Measurements from ENCODE around the gene HECTD1. TPM values are rescaled to one million over a fixed set of nuclear protein-coding genes. Genes with fewer than 3 reads are reported as not detected.

The HECTD1 gene
- 267 and 298 TPM in 2 replicates for total RNA-seq

DNA sequence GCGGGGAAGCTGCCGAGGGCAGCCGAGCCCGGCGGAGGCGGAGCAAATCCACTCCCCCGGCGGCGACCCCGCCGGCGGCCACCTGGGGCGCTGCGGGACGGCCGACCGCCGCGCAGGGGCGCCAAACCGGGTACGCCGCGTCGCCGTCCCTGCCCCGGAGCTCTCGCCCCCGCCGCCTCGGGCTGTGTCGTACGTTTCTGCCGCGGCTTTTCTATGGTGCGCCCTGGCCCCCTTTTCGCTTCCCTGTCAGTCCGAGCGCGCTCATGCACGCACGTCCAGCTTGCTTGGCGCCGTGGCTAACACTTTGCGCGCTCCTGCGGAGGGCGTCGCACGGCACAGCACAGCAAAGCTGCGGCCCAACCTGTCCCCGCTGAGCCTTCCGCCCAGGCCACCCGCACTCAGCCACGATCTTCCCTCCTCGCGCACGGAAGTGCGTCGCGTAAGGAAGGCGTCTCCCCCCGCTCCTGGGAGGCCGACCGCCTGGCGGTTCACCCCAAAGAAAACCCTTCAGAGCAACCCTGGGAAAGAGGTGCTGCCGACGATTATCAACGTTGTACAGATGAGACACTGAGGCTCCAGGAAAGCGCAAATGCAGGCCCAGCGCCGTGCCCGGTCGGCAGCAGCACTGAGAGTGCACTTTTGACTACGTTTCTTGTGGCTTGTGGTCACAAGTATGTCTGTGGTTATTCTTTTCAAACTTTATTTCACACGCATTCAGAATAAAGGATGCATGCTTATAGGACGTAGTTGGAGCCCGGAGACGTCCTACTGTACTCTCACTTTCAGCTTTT is at the start of gene HECTD1:
Gene HECTD1, minus strand, starts transcription at position 39 of the 791 bp plus-strand sequence. CDS start 1,857 bp downstream, outside the sequence.

Small RNAs within 50 kb of the gene (small RNA-seq; reads per million reads assigned to genes)
- gene RF00019 (not detected), gene RNU6-541P (not detected)

Other genes with a start within 250 kb of the HECTD1 start
- gene AP4S1, start 182.1 kb downstream of the HECTD1 start, total RNA-seq: 7.0 and 7.4 TPM in 2 replicates
- gene STRN3, start 181.4 kb downstream of the HECTD1 start, total RNA-seq: 51.1 and 59.7 TPM in 2 replicates
- 45.2 and 47.2 TPM in 2 replicates for gene HEATR5A, start 212.8 kb upstream of the HECTD1 start, total RNA-seq
- gene DTD2, start 249.7 kb upstream of the HECTD1 start, total RNA-seq: 32.0 and 42.9 TPM in 2 replicates